Measurements from ENCODE around the gene GALNT14.

Gene GALNT14

GRCh38 chr2:31087491-31087890 lies 50.7 kb downstream of the GALNT14 start:
- no peak for TF ChIP-seq POLR2A (IDR thresholded peaks at IDR 0.05; ENCODE audit: low read length)
- no peak for DNase-seq

GRCh38 chr2:31086590-31086989 lies 51.6 kb downstream of the GALNT14 start:
- DNase-seq = no peak
- TF ChIP-seq POLR2A (IDR thresholded peaks at IDR 0.05; ENCODE audit: low read length) = no peak
- no peak for TF ChIP-seq GATA1 (IDR thresholded peaks at IDR 0.05; ENCODE audit: low read depth, low read length)

GRCh38 chr2:31083234-31083993 lies 54.8 kb downstream of the GALNT14 start:
- no peak for TF ChIP-seq GATA1 (IDR thresholded peaks at IDR 0.05; ENCODE audit: low read depth, low read length)
- DNase-seq = no peak

GRCh38 chr2:31082002-31082401 lies 56.2 kb downstream of the GALNT14 start:
- TF ChIP-seq GATA1 (IDR thresholded peaks at IDR 0.05; ENCODE audit: low read depth, low read length) (no peak), POLR2A (IDR thresholded peaks at IDR 0.05; ENCODE audit: low read length) (no peak)
- DNase-seq = no peak

GRCh38 chr2:31081492-31081891 lies 56.7 kb downstream of the GALNT14 start:
- DNase-seq = no peak
- TF ChIP-seq GATA1 (IDR thresholded peaks at IDR 0.05; ENCODE audit: low read depth, low read length) = no peak
- no peak for TF ChIP-seq POLR2A (IDR thresholded peaks at IDR 0.05; ENCODE audit: low read length)

- DNase-seq = no peak
- no peak for TF ChIP-seq POLR2A (IDR thresholded peaks at IDR 0.05; ENCODE audit: low read length)
- no peak for TF ChIP-seq GATA1 (IDR thresholded peaks at IDR 0.05; ENCODE audit: low read depth, low read length)
Observed at GRCh38 chr2:31080361-31080760, 57.9 kb downstream of the GALNT14 start.

GRCh38 chr2:31079665-31080064 lies 58.6 kb downstream of the GALNT14 start:
- no peak for DNase-seq
- no peak for TF ChIP-seq POLR2A (IDR thresholded peaks at IDR 0.05; ENCODE audit: low read length)
- TF ChIP-seq GATA1 (IDR thresholded peaks at IDR 0.05; ENCODE audit: low read depth, low read length) = no peak

GRCh38 chr2:31078579-31079105 lies 59.6 kb downstream of the GALNT14 start:
- TF ChIP-seq GATA1 (IDR thresholded peaks at IDR 0.05; ENCODE audit: low read depth, low read length) = no peak
- DNase-seq = no peak

- no peak for TF ChIP-seq GATA1 (IDR thresholded peaks at IDR 0.05; ENCODE audit: low read depth, low read length)
- TF ChIP-seq POLR2A (IDR thresholded peaks at IDR 0.05; ENCODE audit: low read length) = no peak
- no peak for DNase-seq
Observed at GRCh38 chr2:31078011-31078410, 60.2 kb downstream of the GALNT14 start.

- TF ChIP-seq GATA1 (IDR thresholded peaks at IDR 0.05; ENCODE audit: low read depth, low read length) = no peak
- TF ChIP-seq POLR2A (IDR thresholded peaks at IDR 0.05; ENCODE audit: low read length) = no peak
- DNase-seq = no peak
Observed at GRCh38 chr2:31075941-31076590, 62.2 kb downstream of the GALNT14 start.

GRCh38 chr2:31075431-31075830 lies 62.8 kb downstream of the GALNT14 start:
- DNase-seq = no peak
- TF ChIP-seq POLR2A (IDR thresholded peaks at IDR 0.05; ENCODE audit: low read length) (no peak), GATA1 (IDR thresholded peaks at IDR 0.05; ENCODE audit: low read depth, low read length) (no peak)

- no peak for TF ChIP-seq POLR2A (IDR thresholded peaks at IDR 0.05; ENCODE audit: low read length)
- no peak for TF ChIP-seq GATA1 (IDR thresholded peaks at IDR 0.05; ENCODE audit: low read depth, low read length)
Observed at GRCh38 chr2:31071741-31072140, 66.5 kb downstream of the GALNT14 start.

GRCh38 chr2:31070339-31071125 lies 67.7 kb downstream of the GALNT14 start:
- DNase-seq = no peak

More at GRCh38 chr2:31071741-31072140, 66.5 kb downstream of the GALNT14 start:
- DNase-seq = no peak

GRCh38 chr2:31069643-31070325 lies 68.5 kb downstream of the GALNT14 start:
- DNase-seq = no peak
- TF ChIP-seq GATA1 (IDR thresholded peaks at IDR 0.05; ENCODE audit: low read depth, low read length) (no peak), POLR2A (IDR thresholded peaks at IDR 0.05; ENCODE audit: low read length) (no peak)

More at GRCh38 chr2:31070339-31071125, 67.7 kb downstream of the GALNT14 start:
- no peak for TF ChIP-seq POLR2A (IDR thresholded peaks at IDR 0.05; ENCODE audit: low read length)
- TF ChIP-seq GATA1 (IDR thresholded peaks at IDR 0.05; ENCODE audit: low read depth, low read length) = no peak

Measured in erythroblast (primary cell).